Measurements from ENCODE around the gene KANK3.
"Not testable (repeated sequence)": the region's sequence is repeated elsewhere in the genome, so short reads cannot be mapped to it uniquely, and the experiment has no call there.

The KANK3 gene

DNA sequence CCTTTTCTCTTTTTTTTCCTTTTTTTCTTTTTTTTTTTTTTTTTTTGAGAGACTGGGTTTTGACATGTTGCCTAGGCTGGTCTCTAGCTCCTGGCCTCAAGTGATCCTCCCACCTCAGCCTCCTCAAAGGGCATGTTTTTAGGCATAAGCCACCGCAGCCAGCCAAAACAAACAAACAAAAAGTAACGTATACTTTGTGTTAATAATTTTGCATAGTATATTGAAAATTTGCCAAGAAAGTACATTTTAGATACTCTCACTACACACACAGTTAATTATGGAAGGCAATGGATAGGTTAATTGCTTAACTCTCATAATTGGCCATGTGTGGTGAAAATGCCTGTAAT, 45.5 kb upstream of the KANK3 start:
- ChIA-PET POLR2A (no interaction called here), CTCF (no interaction called here)
- TF ChIP-seq, protein P1, sequence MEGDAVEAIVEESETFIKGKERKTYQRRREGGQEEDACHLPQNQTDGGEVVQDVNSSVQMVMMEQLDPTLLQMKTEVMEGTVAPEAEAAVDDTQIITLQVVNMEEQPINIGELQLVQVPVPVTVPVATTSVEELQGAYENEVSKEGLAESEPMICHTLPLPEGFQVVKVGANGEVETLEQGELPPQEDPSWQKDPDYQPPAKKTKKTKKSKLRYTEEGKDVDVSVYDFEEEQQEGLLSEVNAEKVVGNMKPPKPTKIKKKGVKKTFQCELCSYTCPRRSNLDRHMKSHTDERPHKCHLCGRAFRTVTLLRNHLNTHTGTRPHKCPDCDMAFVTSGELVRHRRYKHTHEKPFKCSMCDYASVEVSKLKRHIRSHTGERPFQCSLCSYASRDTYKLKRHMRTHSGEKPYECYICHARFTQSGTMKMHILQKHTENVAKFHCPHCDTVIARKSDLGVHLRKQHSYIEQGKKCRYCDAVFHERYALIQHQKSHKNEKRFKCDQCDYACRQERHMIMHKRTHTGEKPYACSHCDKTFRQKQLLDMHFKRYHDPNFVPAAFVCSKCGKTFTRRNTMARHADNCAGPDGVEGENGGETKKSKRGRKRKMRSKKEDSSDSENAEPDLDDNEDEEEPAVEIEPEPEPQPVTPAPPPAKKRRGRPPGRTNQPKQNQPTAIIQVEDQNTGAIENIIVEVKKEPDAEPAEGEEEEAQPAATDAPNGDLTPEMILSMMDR (IDR thresholded peaks at IDR 0.05; ENCODE audit: insufficient read depth, low read length, missing control alignments) = no peak
- no peak for DNase-seq (ENCODE audit: low read depth, low spot score)
- no peak overlapping the region for H3K4me3 ChIP-seq (ENCODE audit: low read depth, low read length)

DNA sequence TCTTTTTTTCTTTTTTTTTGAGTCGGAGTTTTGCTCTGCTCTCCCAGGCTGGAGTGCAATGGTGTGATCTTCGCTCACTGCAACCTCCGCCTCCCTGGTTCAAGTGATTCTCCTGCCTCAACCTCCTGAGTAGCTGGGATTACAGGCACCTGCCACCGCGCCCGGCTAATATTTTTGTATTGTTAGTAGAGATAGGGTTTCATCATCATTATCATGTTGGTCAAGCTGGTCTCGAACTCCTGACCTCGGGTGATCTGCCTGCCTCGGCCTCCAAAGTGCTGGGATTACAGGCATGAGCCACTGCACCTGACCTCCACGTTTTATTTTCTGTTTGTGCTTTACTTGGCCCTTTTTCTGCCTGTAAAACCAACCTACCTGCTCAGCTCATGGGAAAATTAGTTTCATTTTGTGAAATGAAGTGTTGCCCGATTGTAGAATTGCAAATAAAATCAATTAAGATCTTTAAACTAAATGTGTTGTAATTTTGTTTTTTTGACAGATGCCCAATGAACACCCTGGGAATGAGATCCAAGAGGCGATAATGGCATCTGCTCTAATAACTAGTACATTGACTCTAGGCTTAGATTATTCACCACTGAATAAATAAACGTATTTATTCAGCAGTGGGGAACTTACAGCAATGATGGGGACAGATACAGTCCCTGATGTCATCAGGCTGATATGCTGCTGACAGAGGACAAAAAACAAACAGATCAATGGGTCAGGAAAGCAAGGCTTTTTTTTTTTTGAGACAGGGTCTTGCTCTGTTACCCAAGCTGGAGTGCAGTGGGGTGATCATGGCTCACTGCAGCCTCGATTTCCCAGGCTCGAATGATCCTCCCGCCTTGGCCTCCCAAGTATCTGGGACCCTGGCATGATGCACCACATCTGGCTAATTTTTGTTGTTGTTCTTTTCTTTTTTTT, 44.9 kb upstream of the KANK3 start:
- no peak overlapping the region for H3K4me3 ChIP-seq (ENCODE audit: low read depth, low read length)
- CTCF ChIA-PET = interaction anchor here (0.6 kb wide), 1 partner anchor 8 kb away, joined by 3 read pairs; no protein-coding TSS in a partner anchor
- TF ChIP-seq, protein P1 (IDR thresholded peaks at IDR 0.05; ENCODE audit: insufficient read depth, low read length, missing control alignments) = no peak
- DNase-seq (ENCODE audit: low read depth, low spot score) = no peak
- POLR2A ChIA-PET = no interaction called here

DNA sequence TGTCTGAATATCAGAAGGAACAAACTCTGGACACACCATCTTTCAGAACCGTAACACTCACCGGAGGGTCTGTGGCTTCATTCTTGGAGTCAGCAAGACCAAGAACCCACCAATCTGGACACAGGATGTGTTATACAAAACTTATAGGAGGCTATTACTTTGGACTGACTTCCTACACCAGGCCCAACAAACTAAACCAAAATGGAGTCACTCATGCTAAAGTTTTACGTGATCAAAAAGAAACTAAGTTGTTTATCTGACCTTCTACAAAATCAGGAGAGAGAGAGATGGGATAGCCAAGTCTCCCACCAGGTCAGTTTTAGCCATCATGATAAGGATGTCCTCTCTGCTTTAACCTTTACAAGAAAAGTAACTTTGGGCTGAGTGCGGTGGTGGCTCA, 43.9 kb upstream of the KANK3 start:
- no peak for DNase-seq (ENCODE audit: low read depth, low spot score)
- CTCF ChIA-PET = interaction anchor here (0.6 kb wide), 1 partner anchor 9 kb away, joined by 3 read pairs; no protein-coding TSS in a partner anchor

DNA sequence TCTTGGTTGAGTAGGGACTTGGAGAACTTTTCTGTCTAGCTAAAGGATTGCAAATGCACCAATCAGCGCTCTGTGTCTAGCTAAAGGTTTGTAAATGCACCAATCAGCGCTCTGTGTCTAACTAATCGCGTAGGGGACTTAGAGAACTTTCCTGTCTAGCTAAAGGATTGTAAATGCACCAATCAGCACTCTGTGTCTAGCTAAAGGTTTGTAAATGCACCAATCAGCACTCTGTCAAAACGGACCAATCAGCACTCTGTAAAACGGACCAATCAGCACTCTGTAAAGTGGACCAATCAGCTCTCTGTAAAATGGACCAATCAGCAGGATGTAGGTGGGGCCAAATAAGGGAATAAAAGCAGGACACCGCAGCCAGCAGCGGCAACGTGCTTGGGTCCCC, 43.4 kb upstream of the KANK3 start:
- H3K4me3 ChIP-seq (ENCODE audit: low read depth, low read length); CTCF ChIA-PET; POLR2A ChIA-PET; DNase-seq (ENCODE audit: low read depth, low spot score): not testable (repeated sequence)

More for the DNA sequence above, 43.9 kb upstream of the KANK3 start:
- POLR2A ChIA-PET = no interaction called here
- TF ChIP-seq, protein P1 (IDR thresholded peaks at IDR 0.05; ENCODE audit: insufficient read depth, low read length, missing control alignments) = no peak
- no peak overlapping the region for H3K4me3 ChIP-seq (ENCODE audit: low read depth, low read length)

DNA sequence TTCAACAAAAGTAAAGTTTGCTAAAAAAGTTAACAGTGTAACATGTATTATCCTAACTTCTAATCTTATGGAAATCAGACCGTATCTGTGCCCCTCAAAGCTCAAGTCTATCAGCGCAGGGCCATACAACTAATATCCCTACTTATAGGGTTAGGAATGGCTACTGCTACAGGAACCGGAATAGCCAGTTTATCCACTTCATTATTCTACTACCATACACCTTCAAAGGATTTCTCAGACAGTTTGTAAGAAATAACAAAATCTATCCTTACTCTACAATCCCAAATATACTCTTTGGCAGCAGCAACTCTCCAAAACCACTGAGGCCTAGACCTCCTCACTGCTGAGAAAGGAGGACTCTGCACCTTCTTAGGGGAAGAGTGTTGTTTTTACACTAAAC, 42.5 kb upstream of the KANK3 start:
- POLR2A ChIA-PET; DNase-seq (ENCODE audit: low read depth, low spot score); CTCF ChIA-PET; H3K4me3 ChIP-seq (ENCODE audit: low read depth, low read length): not testable (repeated sequence)

DNA sequence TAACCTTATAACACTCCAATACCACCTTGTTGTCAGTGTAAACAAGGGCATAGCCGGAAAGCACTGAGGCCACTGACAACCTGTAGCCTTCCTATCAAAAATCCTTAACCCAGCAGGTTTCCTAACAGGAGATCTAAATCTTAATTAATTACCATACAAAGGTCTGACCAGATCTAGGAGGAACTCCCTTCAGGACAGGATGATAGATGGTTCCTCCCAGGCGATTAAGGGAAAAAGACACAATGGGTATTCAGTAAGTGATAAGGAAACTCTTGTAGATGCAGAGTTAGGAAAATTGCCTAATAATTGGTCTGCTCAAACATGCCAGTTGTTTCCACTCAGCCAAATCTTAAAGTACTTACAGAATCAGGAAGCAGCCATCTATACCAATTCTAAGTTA, 42.0 kb upstream of the KANK3 start:
- DNase-seq (ENCODE audit: low read depth, low spot score); CTCF ChIA-PET; H3K4me3 ChIP-seq (ENCODE audit: low read depth, low read length); POLR2A ChIA-PET: not testable (repeated sequence)

DNA sequence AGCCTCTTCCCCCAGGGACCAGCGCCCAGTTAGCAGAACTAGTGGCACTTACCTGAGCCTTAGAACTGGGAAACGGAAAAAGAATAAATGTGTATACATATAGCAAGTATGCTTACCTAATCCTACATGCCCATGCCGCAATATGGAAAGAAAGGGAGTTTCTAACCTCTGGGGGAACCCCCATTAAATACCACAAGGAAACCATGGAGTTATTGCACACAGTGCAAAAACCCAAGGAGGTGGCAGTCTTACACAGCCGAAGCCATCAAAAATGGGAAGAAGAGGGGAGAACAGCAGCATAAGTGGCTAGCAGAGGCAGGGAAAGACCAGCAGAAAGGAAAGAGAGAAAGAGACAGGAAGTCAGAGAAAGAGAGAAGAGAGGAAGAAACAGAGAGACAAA, 41.5 kb upstream of the KANK3 start:
- H3K4me3 ChIP-seq (ENCODE audit: low read depth, low read length); POLR2A ChIA-PET; DNase-seq (ENCODE audit: low read depth, low spot score); CTCF ChIA-PET: not testable (repeated sequence)

DNA sequence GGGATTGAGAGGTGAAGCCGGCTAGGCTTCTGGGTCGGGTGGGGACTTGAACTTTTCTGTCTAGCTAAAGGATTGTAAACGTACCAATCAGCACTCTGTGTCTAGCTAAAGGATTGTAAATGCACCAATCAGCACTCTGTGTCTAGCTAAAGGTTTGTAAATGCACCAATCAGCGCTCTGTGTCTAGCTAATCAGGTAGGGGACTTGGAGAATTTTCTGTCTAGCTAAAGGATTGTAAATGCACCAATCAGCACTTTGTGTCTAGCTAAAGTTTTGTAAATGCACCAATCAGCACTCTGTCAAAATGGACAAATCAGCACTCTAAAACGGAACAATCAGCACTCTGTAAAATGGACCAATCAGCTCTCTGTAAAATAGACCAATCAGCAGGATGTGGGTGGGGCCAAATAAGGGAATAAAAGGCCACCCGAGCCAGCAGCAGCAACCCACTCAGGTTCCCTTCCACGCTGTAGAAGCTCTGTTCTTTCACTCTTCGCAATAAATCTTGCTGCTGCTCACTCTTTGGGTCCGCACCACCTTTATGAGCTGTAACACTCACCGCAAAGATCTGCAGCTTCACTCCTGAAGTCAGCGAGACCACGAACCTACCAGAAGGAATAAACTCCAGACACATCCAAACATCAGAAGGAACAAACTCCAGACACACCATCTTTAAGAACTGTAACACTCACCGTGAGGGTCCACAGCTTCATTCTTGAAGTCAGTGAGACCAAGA, 36.3 kb upstream of the KANK3 start:
- H3K4me3 ChIP-seq (ENCODE audit: low read depth, low read length); DNase-seq (ENCODE audit: low read depth, low spot score): not testable (repeated sequence)
- POLR2A ChIA-PET = interaction anchor here (0.8 to 1.9 kb wide), 2 partner anchors 11 to 15 kb away, joined by 4 read pairs; partner anchors contain the start of gene ANGPTL4
- CTCF ChIA-PET = interaction anchor here (0.9 to 2.2 kb wide), 6 partner anchors 10 to 202 kb away, joined by 3 to 5 read pairs (median 4); no protein-coding TSS in a partner anchor

All from AG04449 (cell line).